ENCODE measurements around the gene CCDC117. TPM values are rescaled to one million over a fixed set of nuclear protein-coding genes. Genes with fewer than 3 reads are reported as not detected.
A peak's percentile ranks its signal among the peaks of the same experiment; 100 is the strongest.

Gene CCDC117
- total RNA-seq, 1 experiment from 2014 or later, result 40.0 TPM

DNA sequence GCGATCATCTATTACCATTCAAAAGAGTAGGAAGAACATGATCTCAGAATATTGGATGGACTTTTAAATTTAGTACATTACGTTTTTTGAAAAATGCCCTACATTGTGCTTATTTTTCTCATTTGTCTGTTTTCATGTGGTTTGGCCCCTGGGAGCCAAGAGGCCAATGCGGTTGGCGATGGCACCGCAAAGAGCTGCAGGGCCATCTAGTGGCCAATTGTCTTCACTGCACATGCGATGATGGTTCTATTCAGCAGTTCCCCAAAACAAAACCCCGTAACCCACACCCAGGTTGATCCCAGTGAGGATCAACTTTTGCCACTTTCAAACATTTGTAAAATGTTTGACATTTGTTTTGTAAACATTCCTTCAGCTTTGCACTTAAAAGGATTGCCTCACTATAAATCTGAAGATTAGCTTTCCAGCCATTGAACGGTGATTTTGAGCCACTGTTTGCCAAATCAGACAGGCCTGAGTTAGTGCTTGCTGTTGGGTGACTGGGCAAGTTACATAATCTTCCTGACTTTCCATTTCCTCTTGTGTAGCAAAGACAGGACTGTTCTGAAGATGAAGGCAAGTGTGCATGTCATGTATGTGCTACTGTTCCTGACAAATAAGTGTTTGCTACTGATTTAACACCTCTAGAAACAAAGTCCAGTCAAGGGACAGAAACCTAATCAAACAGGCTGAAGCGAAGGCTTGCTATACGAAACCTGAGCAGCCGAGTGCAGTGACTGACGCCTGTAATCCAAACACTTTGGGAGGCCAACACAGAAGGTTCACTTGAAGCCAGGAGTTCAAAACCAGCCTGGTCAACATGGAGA is 57.1 kb downstream of the CCDC117 start:
- H3K27ac Mint-ChIP-seq, result peak overlapping the region in 1 of 3 experiments; percentile 23; a peak in 1 of 7 replicates
- H3K27me3 ChIP-seq (ENCODE audit: insufficient read depth, low read length), result no peaks in the 10 kb centered on the region
- no peaks in the 10 kb centered on the region for H3K79me1 ChIP-seq (ENCODE audit: insufficient read depth, low read depth, low read length, poor library complexity, severe bottlenecking)
- no peak overlapping the region for H3K9ac ChIP-seq (ENCODE audit: extremely low read depth, insufficient read length, low read length)
- H3K4me2 ChIP-seq (ENCODE audit: insufficient read depth, insufficient read length, low read length), result no peak overlapping the region
- no peaks in the 10 kb centered on the region for H3K27me3 Mint-ChIP-seq (ENCODE audit: low read depth)
- H4K5ac ChIP-seq (ENCODE audit: insufficient read length, low read depth, low read length), result no peak overlapping the region
- no peak overlapping the region for H2BK15ac ChIP-seq (ENCODE audit: low read depth, low read length)
- H3K14ac ChIP-seq (ENCODE audit: insufficient read depth, low read length), result no peak overlapping the region
- peak; percentile 68 for DNase-seq
- no peaks in the 10 kb centered on the region for H3K23me2 ChIP-seq (ENCODE audit: insufficient read length, low read depth, low read length, poor library complexity, severe bottlenecking)
- H4K20me1 ChIP-seq (ENCODE audit: control insufficient read depth, insufficient read depth, insufficient read length), result no peaks in the 10 kb centered on the region
- H3K23ac ChIP-seq (ENCODE audit: insufficient read length, low read depth, low read length), result peak overlapping the region; percentile 52
- no peak overlapping the region for H3K18ac ChIP-seq (ENCODE audit: insufficient read length, low read depth, low read length)
- no peaks in the 10 kb centered on the region for H3K4me1 ChIP-seq (ENCODE audit: insufficient read depth, low read length)
- H2AFZ ChIP-seq (ENCODE audit: low read length), result no peak overlapping the region
- no peak overlapping the region for H2BK5ac ChIP-seq (ENCODE audit: insufficient read length, low read length)
- H3K4me1 Mint-ChIP-seq, result peaks cover 2 to 6% of the 10 kb centered on the region in 2 experiments; a peak in 3 of 4 replicates
- WGBS (ENCODE audit: extremely low coverage, insufficient read length, low lambda C conversion rate), result no CpG with 5 or more reads among the region's 12 CpGs
- no peak overlapping the region for H3K27ac ChIP-seq (ENCODE audit: insufficient read length, low read depth, low read length)
- H3K56ac ChIP-seq (ENCODE audit: insufficient read length, low read depth, low read length), result no peak overlapping the region
- no peaks in the 10 kb centered on the region for H3K9me3 Mint-ChIP-seq
- peak; percentile 99 for TF ChIP-seq CTCF (conservative IDR thresholded peaks at IDR 0.05)
- H3K79me2 ChIP-seq (ENCODE audit: insufficient read depth, low read length), result no peaks in the 10 kb centered on the region
- H2BK120ac ChIP-seq (ENCODE audit: low read depth, low read length, poor library complexity, severe bottlenecking), result no peak overlapping the region
- no peak overlapping the region for H2BK20ac ChIP-seq (ENCODE audit: low read depth, low read length, poor library complexity, severe bottlenecking)
- H3T11ph ChIP-seq (ENCODE audit: low read length), result no peak overlapping the region
- H4K8ac ChIP-seq (replicated peaks; ENCODE audit: insufficient read length, low read depth, low read length), result no peak overlapping the region
- H3K4ac ChIP-seq (ENCODE audit: low read depth, low read length), result no peak overlapping the region
- H3K9me3 ChIP-seq (ENCODE audit: control insufficient read depth, low read depth, low read length), result no peaks in the 10 kb centered on the region
- no peak overlapping the region for H2BK12ac ChIP-seq (ENCODE audit: insufficient read length, low read depth, low read length)
- H3K4me3 Mint-ChIP-seq, result no peak overlapping the region
- H2AK5ac ChIP-seq (ENCODE audit: insufficient read length, low read length), result no peak overlapping the region
- peaks cover 0 to 7% (median 0%) of the 10 kb centered on the region in 3 experiments; a peak in 2 of 7 replicates for H3K36me3 Mint-ChIP-seq (ENCODE audit: insufficient read depth in 1 of 3, low read depth in 3 of 3)
- no peak overlapping the region for H4K91ac ChIP-seq (ENCODE audit: insufficient read length, low read depth, low read length)

Data from H9 (cell line).